Articular chondrocyte of knee joint (primary cell): ENCODE measurements around the gene ZNF700. TPM values are rescaled to one million over a fixed set of nuclear protein-coding genes. Genes with fewer than 3 reads are reported as not detected.

ENCODE experiments used
- small RNA-seq: library from RNA; depleted of rRNA; stranded (forward); fragments of <200 nt; gene quantifications from one replicate; pipeline ENCODE3, GENCODE V24; 2012
- total RNA-seq: library from RNA; depleted of rRNA; stranded (reverse); fragments of >200 nt; gene quantifications from 2 replicates; pipeline ENCODE4 v1.2.3, GENCODE V29; 2012

ZNF700 gene
- 8.8 and 13.6 TPM in 2 replicates for total RNA-seq

GRCh38 chr19:11924886-11925650 lies at the start of gene ZNF700:
ZNF700 (plus strand) TSS chr19:11925107; CDS start chr19:11925211, 104 bp downstream.

GRCh38 chr19:11887611-11888531 lies 37.0 kb upstream of the ZNF700 start, which contains the start of gene ZNF69:
ZNF69 (plus strand) TSS chr19:11887782; CDS start chr19:11887924, 142 bp downstream.

GRCh38 chr19:11964858-11965645 lies 40.1 kb downstream of the ZNF700 start, which contains the start of gene ZNF763:
ZNF763 (plus strand) TSS chr19:11965040; CDS start chr19:11965209, 169 bp downstream.

Small RNAs within 50 kb of the gene (small RNA-seq; reads per million reads assigned to genes)
- not detected for gene RNA5SP464

Other genes with a start within 250 kb of the ZNF700 start
- gene ZNF823, start 186.2 kb upstream of the ZNF700 start, total RNA-seq = 6.7 and 9.6 TPM in 2 replicates
- gene ZNF441, start 158.1 kb upstream of the ZNF700 start, total RNA-seq = 12.9 and 17.3 TPM in 2 replicates
- 5.6 and 7.5 TPM in 2 replicates for gene ZNF491, start 126.6 kb upstream of the ZNF700 start, total RNA-seq
- gene ZNF440, start 110.8 kb upstream of the ZNF700 start, total RNA-seq = 11.6 and 16.9 TPM in 2 replicates
- gene ZNF439, start 76.4 kb upstream of the ZNF700 start, total RNA-seq = 11.9 and 17.4 TPM in 2 replicates
- gene ZNF69, start 37.3 kb upstream of the ZNF700 start, total RNA-seq = 15.0 and 17.2 TPM in 2 replicates
- gene ZNF763, start 39.9 kb downstream of the ZNF700 start, total RNA-seq = 3.0 and 4.5 TPM in 2 replicates
- gene ZNF433, start 110.6 kb downstream of the ZNF700 start, total RNA-seq = 5.9 and 6.8 TPM in 2 replicates
- gene ZNF878, start 127.9 kb downstream of the ZNF700 start, total RNA-seq = 0.52 and 0.65 TPM in 2 replicates
- 18.0 and 19.8 TPM in 2 replicates for gene ZNF844, start 139.6 kb downstream of the ZNF700 start, total RNA-seq
- gene ZNF20, start 215.2 kb downstream of the ZNF700 start, total RNA-seq = 6.3 and 10.6 TPM in 2 replicates
- 12.9 and 18.2 TPM in 2 replicates for gene ZNF625, start 231.6 kb downstream of the ZNF700 start, total RNA-seq
- 8.4 and 12.1 TPM in 2 replicates for gene ZNF136, start 238.0 kb downstream of the ZNF700 start, total RNA-seq